WTC11 (cell line): ENCODE measurements around the gene EFEMP2. TPM values are rescaled to one million over a fixed set of nuclear protein-coding genes. Genes with fewer than 3 reads are reported as not detected.
A peak's percentile ranks its signal among the peaks of the same experiment; 100 is the strongest.

Experiments used
- ATAC-seq: fragments of 200-7000 bp; cut with Tn5 transposase; 2 replicates; pipeline ENCODE4 v1.10.0; 2021; ENCODE audit warnings: mild to moderate bottlenecking, moderate library complexity
- CTCF ChIA-PET: fragments of 300-600 bp; sonication (Branson Sonifier 250); formaldehyde crosslinking; loops from one replicate; lab custom pipeline; 2021; ENCODE audit warnings: antibody characterized with exemption; lab: Charles Lee
- POLR2A ChIA-PET: fragments of 350-600 bp; sonication (Branson Sonifier 250); formaldehyde crosslinking; loops from one replicate; lab custom pipeline; 2021; ENCODE audit warnings: antibody characterized with exemption; lab: Charles Lee
- DNase-seq: peaks from one replicate; pipeline ENCODE4 v3.0.0; 2021; ENCODE audit warnings: low spot score
- H3K27ac Mint-ChIP-seq: 2 replicates; pipeline ENCODE4 v1.8.0; 2021; ENCODE audit warnings: mixed read lengths
- H3K27me3 Mint-ChIP-seq: 2 replicates; pipeline ENCODE4 v1.8.0; 2021; ENCODE audit warnings: low read depth, mild to moderate bottlenecking, moderate library complexity, mixed read lengths
- H3K36me3 Mint-ChIP-seq: 2 replicates; pipeline ENCODE4 v1.8.0; 2021; ENCODE audit warnings: mixed read lengths
- H3K4me1 Mint-ChIP-seq: 2 replicates; pipeline ENCODE4 v1.8.0; 2022; ENCODE audit warnings: mixed read lengths
- H3K4me3 Mint-ChIP-seq: 2 replicates; pipeline ENCODE4 v1.8.0; 2021; ENCODE audit warnings: mild to moderate bottlenecking, moderate library complexity, mixed read lengths
- H3K9me3 Mint-ChIP-seq: 2 replicates; pipeline ENCODE4 v1.8.0; 2021; ENCODE audit warnings: mixed read lengths
- AFF4 ChIP-seq: sonication (generic); formaldehyde crosslinking; IDR thresholded peaks from 2 replicates; pipeline ENCODE4 v1.8.1; 2023; ENCODE audit warnings: mild to moderate bottlenecking, missing genetic modification reagents, borderline replicate concordance
- ATF6 ChIP-seq: sonication (generic); formaldehyde crosslinking; IDR thresholded peaks from 2 replicates; pipeline ENCODE4 v1.8.1; 2023; ENCODE audit warnings: mild to moderate bottlenecking, missing genetic modification reagents
- FOXP4 ChIP-seq: sonication (generic); formaldehyde crosslinking; IDR thresholded peaks from 2 replicates; pipeline ENCODE4 v1.8.0; 2022; ENCODE audit warnings: mild to moderate bottlenecking, missing genetic modification reagents
- JAZF1 ChIP-seq: fragments of 250-450 bp; sonication (Bioruptor Pico); IDR thresholded peaks from 2 replicates; pipeline ENCODE4 v1.9.0; 2021; ENCODE audit warnings: moderate library complexity, mild to moderate bottlenecking, inconsistent platforms
- NR3C1 ChIP-seq: sonication (generic); formaldehyde crosslinking; conservative IDR thresholded peaks from 2 replicates; pipeline ENCODE4 v1.8.1; 2023; ENCODE audit warnings: low read depth, mild to moderate bottlenecking, missing genetic modification reagents
- PRDM15 ChIP-seq: sonication (generic); formaldehyde crosslinking; IDR thresholded peaks from 2 replicates; pipeline ENCODE4 v1.8.0; 2022; ENCODE audit warnings: missing genetic modification reagents
- ZBTB21 ChIP-seq: sonication (generic); formaldehyde crosslinking; IDR thresholded peaks from 2 replicates; pipeline ENCODE4 v1.8.1; 2023; ENCODE audit warnings: mild to moderate bottlenecking, missing genetic modification reagents, borderline replicate concordance
- ZMAT4 ChIP-seq: fragments of 250-450 bp; sonication (Bioruptor Pico); IDR thresholded peaks from 2 replicates; pipeline ENCODE4 v1.9.0; 2021; ENCODE audit warnings: mild to moderate bottlenecking
- total RNA-seq: library from RNA; stranded (reverse); gene quantifications from 3 replicates; pipeline ENCODE4 v1.2.3, GENCODE V29; 2021

Gene EFEMP2
- total RNA-seq, 1 experiment from 2014 or later: 14.2 TPM

- TF ChIP-seq PRDM15 (CRISPR knock-in tag) (peak; percentile 48), ZMAT4 (CRISPR knock-in tag) (no peak), ZBTB21 (no peak), FOXP4 (CRISPR knock-in tag) (peak; percentile 88), AFF4 (CRISPR knock-in tag) (no peak)
- TF ChIP-seq, all 79 proteins: peak for 15
Observed at GRCh38 chr11:65899356-65900124, 26.9 kb upstream of the EFEMP2 start (continued).

- Mint-ChIP-seq H3K27me3 (peaks cover 65% of the 10 kb centered on the region), H3K36me3 (no peaks in the 10 kb centered on the region; the same call in 1 of the 2 replicates), H3K9me3 (no peaks in the 10 kb centered on the region), H3K4me3 (peak overlapping the region; percentile 71), H3K27ac (no peak overlapping the region), H3K4me1 (peaks cover 8% of the 10 kb centered on the region)
- DNase-seq (no peak), ATAC-seq (no peak)
- no peak for TF ChIP-seq JAZF1 (CRISPR knock-in tag)
- TF ChIP-seq ATF6 (CRISPR knock-in tag): no peak
- no peak for TF ChIP-seq NR3C1
- POLR2A ChIA-PET: interaction anchor here (0.7 to 1.3 kb wide), 3 partner anchors 8 to 48 kb away, joined by 3 to 7 read pairs (median 3); partner anchors contain the start of gene CCDC85B
- CTCF ChIA-PET: interaction anchor here (0.6 to 2.8 kb wide), 9 partner anchors 9 to 762 kb away, joined by 3 to 47 read pairs (median 4); partner anchors contain the start of genes CCDC85B, FIBP and MUS81
Observed at GRCh38 chr11:65898656-65899355, 26.2 kb upstream of the EFEMP2 start.
